Retinal pigment epithelial cell (primary cell): ENCODE measurements around the gene PDK1.

ENCODE experiments used
- DNase-seq: peaks from one replicate; pipeline ENCODE4 v3.0.0-alpha.2; 2010; ENCODE audit warnings: low read depth
- H3K4me3 ChIP-seq: 2 replicates; pipeline ENCODE4 v1.5.1; 2011; ENCODE audit warnings: mild to moderate bottlenecking, low read length, control low read depth, moderate library complexity
- CTCF ChIP-seq: conservative IDR thresholded peaks from 2 replicates; pipeline ENCODE4 v1.5.1; 2011; ENCODE audit warnings: low read depth, low read length, control low read depth, inconsistent platforms

PDK1 gene

GRCh38 chr2:172560721-172561120 is 4.8 kb downstream of the PDK1 start:
- DNase-seq: no peak
- TF ChIP-seq CTCF: no peak
- H3K4me3 ChIP-seq: no peak overlapping the region

- no peak overlapping the region for H3K4me3 ChIP-seq
- no peak for DNase-seq
- no peak for TF ChIP-seq CTCF
Observed at GRCh38 chr2:172561270-172561669, 5.4 kb downstream of the PDK1 start.

- no peak for TF ChIP-seq CTCF
- no peak overlapping the region for H3K4me3 ChIP-seq
- no peak for DNase-seq
Observed at GRCh38 chr2:172562298-172562697, 6.4 kb downstream of the PDK1 start.

- TF ChIP-seq CTCF: no peak
- no peak for DNase-seq
- H3K4me3 ChIP-seq: no peak overlapping the region
Observed at GRCh38 chr2:172564376-172564775, 8.5 kb downstream of the PDK1 start.

GRCh38 chr2:172571245-172571644 is 15.4 kb downstream of the PDK1 start:
- H3K4me3 ChIP-seq: no peak overlapping the region
- DNase-seq: no peak
- TF ChIP-seq CTCF: no peak

- no peak for DNase-seq
- no peak for TF ChIP-seq CTCF
- H3K4me3 ChIP-seq: no peak overlapping the region
Observed at GRCh38 chr2:172572981-172573380, 17.1 kb downstream of the PDK1 start.

- no peak for TF ChIP-seq CTCF
- no peak overlapping the region for H3K4me3 ChIP-seq
- no peak for DNase-seq
Observed at GRCh38 chr2:172574965-172575364, 19.1 kb downstream of the PDK1 start.
